Measurements from ENCODE around the gene PGRMC1.

DNA sequence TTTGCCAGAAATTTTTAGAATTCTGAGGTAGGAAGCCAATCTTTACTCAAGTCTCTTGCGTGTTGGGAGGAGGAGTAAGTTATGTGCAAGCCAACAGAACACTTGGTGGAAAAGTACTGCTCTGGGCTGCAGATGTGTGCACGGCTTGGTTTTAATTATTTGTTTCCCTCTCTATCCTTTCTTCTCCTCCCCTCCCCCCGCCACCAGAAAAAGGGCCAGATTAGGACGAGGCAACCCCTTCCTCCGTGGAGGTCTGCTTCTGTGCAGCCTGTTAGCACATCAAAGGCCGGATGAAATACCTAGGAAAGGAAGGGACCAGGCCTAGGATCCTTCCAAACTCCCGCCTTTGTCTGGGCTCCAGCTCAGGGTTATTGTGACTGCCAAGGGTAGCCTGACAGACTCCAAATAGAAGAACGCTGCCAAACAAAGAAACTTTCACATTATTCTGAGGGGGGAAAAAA lies 1.0 kb upstream of the PGRMC1 start:
- TF ChIP-seq, protein P1, sequence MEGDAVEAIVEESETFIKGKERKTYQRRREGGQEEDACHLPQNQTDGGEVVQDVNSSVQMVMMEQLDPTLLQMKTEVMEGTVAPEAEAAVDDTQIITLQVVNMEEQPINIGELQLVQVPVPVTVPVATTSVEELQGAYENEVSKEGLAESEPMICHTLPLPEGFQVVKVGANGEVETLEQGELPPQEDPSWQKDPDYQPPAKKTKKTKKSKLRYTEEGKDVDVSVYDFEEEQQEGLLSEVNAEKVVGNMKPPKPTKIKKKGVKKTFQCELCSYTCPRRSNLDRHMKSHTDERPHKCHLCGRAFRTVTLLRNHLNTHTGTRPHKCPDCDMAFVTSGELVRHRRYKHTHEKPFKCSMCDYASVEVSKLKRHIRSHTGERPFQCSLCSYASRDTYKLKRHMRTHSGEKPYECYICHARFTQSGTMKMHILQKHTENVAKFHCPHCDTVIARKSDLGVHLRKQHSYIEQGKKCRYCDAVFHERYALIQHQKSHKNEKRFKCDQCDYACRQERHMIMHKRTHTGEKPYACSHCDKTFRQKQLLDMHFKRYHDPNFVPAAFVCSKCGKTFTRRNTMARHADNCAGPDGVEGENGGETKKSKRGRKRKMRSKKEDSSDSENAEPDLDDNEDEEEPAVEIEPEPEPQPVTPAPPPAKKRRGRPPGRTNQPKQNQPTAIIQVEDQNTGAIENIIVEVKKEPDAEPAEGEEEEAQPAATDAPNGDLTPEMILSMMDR (IDR thresholded peaks at IDR 0.05; ENCODE audit: low read length) = no peak
- no peak for TF ChIP-seq EZH2 (IDR thresholded peaks at IDR 0.05; ENCODE audit: borderline replicate concordance, low read length)
